Testis (tissue), 2 donors: ENCODE results near the gene TICRR.

ENCODE experiments used
- CTCF ChIP-seq, 3 experiments: fragments of 450-650 bp in 2 of 3; fragments of 200-600 bp in 1 of 3; sonication (generic) in 1 of 3; IDR thresholded peaks; one replicate each; pipeline ENCODE4 v1.5.1; 2016 to 2019; ENCODE audit warnings: antibody characterized with exemption in 3 of 3, mild to moderate bottlenecking in 2 of 3, moderate library complexity in 1 of 3
- POLR2A ChIP-seq: fragments of 450-650 bp; IDR thresholded peaks from one replicate; pipeline ENCODE4 v1.6.1; 2017; ENCODE audit warnings: antibody characterized with exemption, mild to moderate bottlenecking, moderate library complexity

- TF ChIP-seq CTCF (IDR thresholded peaks at IDR 0.05) = no peak
- TF ChIP-seq POLR2A = no peak
These were observed 41.3 kb upstream of the TICRR start for GRCh38 chr15:89533861-89534544.
